GM10266 (cell line): ENCODE measurements around the gene SLC44A5.

ENCODE experiments used
- DNase-seq: peaks from one replicate; pipeline ENCODE4 v3.0.0; 2012; ENCODE audit errors: extremely low spot score
- CTCF ChIP-seq: IDR thresholded peaks from 2 replicates; pipeline ENCODE4 v1.5.1; 2012; ENCODE audit warnings: mild to moderate bottlenecking, low read depth; ENCODE audit not compliant: control insufficient read depth, insufficient read depth; ENCODE audit errors: missing control alignments

The SLC44A5 gene

GRCh38 chr1:75521658-75522057 is 89.3 kb downstream of the SLC44A5 start:
- no peak for TF ChIP-seq CTCF
- no peak for DNase-seq

- TF ChIP-seq CTCF, result no peak
These were observed 89.9 kb downstream of the SLC44A5 start for GRCh38 chr1:75520862-75521475.

GRCh38 chr1:75519651-75520427 is 91.1 kb downstream of the SLC44A5 start:
- TF ChIP-seq CTCF, result no peak
- no peak for DNase-seq

More at GRCh38 chr1:75520862-75521475, 89.9 kb downstream of the SLC44A5 start:
- DNase-seq, result no peak

- DNase-seq, result no peak
- no peak for TF ChIP-seq CTCF
These were observed 92.2 kb downstream of the SLC44A5 start for GRCh38 chr1:75518686-75519085.

GRCh38 chr1:75514270-75514669 is 96.6 kb downstream of the SLC44A5 start:
- no peak for TF ChIP-seq CTCF
- no peak for DNase-seq

GRCh38 chr1:75506976-75507375 is 103.9 kb downstream of the SLC44A5 start:
- no peak for DNase-seq
- TF ChIP-seq CTCF, result no peak
